HG03558 (cell line): ENCODE measurements around the gene SMARCAL1.

Experiments used
- ATAC-seq: cut with Tn5 transposase; IDR thresholded peaks from one replicate; pipeline ENCODE4 v1.9.1; 2021; ENCODE audit warnings: moderate number of reproducible peaks; ENCODE audit not compliant: unreplicated experiment; ENCODE audit errors: extremely low read depth

SMARCAL1 gene

DNA sequence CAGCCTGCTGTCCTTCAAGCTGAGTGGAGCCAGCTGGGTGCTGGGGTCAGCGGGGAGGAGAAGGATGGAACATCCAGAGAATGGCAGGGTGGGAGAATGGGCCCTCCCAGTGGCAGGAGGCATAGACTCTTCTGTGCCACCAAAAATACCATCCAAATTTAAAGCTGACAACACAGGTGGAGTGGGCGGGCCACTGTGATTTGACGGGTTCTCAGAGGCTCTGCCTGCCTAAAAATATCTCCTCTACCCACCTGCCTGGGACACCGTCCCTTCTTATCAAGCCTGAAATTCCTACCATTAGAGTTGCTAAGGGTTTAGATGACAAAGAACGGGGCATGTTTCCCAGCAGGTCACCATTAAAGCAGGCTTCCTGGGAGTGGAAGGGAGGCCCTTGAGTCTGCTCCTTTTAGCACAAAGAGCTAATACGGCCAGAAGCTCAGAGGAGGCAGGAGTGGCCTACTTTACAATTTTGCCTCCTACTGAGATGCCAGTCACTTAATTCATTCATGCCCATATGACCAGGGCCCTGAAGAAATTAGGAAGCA lies 20.2 kb upstream of the SMARCAL1 start:
- no peak for ATAC-seq

DNA sequence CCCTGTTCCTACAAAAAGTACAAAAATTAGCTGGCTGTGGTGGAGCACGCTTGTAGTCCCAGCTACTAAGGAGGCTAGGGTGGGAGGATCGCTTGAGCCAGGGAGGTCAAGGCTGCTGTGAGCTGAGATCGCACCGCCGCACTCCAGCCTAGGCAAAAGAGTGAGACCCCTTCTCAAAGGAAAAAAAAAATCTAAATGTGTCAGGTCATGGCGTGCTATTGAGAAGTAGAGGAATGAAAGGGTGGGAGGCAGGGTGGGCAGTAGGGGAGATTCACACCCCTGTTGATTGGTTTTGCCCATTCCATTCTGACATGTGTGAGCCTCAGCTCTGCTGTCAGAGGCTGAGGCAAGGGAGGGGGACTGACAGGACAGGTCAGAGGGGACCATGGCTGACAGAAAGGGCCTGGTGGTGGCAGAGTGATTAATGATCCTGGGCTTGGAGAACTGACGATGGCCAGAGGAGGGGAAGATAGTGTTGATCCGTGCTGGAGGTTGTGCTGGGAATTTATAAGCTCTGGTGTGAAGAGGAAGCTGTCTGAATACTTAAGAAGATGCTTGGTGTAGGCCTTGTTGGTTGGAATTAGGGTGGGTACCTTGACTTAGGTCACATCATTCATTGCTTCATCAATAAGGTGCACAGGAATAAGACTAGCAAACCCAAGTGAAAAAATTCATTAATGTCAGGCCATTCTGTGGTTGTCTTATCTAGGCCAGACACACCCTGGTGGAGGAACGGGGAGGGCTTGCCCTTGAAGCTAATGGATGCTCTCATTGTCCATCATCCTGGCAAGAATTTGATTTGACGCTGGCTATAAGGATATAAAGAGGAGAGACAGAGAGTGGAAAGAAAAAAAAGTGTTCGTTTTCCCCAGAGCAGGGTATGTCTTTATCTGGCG lies 19.1 kb upstream of the SMARCAL1 start:
- ATAC-seq: no peak

DNA sequence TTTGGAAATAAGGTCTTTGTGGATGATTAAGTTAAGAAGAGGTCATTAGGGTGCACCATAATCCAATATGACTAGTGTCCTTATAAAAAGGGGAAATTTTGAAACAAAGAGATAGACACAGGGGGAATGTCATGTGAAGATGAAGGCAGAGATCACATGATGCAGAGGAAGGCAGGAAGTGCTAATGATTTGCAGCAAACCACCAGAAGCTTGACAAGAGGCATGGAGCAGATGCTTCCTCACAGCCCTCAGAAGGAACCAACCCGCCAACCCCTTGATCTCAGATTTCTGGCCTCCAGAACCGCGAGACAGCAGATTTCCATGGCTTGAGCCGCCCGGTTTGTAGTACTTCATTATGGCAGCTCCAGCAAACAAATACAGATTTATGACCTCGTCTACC lies 17.4 kb upstream of the SMARCAL1 start:
- ATAC-seq: no peak

DNA sequence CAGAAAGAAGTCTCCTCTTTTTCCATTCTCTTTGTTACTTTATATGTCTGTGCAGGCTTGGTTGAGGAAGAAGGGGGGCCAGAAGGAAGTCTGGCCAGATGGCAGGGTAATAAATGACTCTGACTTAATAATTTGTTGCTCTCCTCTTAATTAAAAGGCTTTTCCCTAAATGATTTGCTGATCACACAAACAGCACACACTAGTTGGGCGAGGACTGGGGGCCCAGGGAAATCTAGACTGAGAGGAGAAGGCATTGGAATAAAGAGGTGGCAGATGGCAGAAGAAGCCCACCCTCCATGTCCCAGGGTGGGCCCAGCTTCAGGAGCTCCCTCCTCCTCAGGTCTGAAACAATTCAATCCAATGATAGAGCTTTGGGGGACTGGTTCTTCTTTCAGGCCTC lies 12.7 kb upstream of the SMARCAL1 start:
- ATAC-seq: no peak

DNA sequence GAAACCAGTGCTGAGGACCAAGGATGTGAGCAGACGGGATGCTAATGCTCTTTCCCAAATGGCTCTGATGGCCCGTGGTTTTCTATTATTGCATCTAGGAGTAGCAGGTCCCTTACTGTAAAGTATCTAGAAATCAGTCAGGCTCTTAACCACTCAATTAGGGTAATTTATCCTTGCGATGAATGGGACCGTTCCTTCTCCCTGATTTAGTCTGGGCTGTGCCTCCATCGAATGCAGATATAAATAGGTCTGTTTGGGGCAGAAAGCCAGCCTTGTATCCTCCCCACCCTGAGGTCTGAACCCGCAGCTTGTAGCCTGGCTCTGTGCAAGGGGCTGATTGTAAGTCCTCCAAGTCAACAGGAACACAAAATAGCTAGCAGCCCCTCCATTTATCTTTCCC lies 9.5 kb upstream of the SMARCAL1 start:
- no peak for ATAC-seq

DNA sequence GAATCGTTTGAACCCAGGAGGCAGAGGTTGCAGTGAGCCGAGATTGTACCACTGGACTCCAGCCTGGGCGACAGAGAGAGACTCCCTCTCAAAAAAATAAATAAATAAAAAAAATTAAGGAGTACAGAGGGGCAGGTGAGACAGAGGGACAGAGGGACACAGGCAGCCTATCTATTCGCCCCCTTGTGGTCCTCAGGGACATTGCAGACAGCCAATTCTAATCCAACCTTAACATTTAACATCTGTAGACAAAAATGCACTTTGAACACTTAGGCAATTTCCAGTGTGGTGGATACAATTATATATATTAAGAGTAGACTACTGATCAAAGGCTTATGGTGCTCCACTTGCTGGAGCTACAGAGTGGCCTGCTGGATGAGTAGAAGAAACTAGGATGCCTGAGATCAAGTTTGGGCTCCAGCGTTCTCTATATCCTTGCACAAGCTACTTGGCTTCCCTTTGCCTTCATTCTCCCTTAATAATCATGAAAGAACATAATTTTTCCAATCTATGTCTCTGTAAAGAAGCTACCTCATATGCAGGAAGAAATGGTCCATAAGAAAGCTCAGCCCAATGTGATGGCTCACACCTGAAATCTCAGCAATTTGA lies 8.2 kb upstream of the SMARCAL1 start:
- no peak for ATAC-seq

DNA sequence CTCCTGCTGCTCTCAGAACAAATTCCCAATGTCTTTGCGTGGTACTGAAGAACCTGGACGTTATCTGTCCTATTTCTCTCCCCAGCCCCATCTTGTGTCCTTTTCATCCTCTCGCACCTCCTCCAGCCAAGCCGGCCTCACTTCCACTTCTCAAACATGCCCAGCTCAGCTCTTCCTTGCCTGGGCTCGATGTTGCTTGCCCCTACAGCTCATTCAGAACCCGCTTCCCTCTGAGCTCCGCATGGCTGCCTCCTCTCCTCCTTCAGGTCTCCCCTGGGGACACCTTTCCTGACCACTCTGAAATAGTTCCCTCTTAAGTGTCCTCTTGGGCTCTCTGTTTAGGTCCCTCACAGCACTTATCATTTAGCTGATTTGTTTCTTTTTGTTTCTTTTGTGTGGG lies 6.7 kb upstream of the SMARCAL1 start:
- ATAC-seq: no peak

DNA sequence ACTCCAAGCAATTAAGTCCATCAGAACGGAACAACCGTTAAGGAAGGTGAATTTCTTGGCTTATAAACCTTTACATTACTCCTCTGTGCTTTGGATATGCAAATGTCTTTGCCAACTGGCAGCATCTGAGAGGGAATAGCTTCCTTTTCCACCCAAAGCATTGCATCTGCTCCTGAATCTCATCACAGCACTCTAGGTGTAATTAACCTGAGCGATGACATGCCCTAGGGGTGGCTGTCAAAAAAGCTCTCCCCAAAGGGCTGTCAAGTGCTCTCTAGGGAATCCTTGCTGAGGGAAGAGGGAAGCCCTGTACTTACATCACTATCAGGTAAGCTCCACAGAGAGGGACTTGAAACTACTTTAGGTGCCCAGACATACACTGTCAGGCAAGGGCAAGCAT lies 5.5 kb upstream of the SMARCAL1 start:
- ATAC-seq: no peak

DNA sequence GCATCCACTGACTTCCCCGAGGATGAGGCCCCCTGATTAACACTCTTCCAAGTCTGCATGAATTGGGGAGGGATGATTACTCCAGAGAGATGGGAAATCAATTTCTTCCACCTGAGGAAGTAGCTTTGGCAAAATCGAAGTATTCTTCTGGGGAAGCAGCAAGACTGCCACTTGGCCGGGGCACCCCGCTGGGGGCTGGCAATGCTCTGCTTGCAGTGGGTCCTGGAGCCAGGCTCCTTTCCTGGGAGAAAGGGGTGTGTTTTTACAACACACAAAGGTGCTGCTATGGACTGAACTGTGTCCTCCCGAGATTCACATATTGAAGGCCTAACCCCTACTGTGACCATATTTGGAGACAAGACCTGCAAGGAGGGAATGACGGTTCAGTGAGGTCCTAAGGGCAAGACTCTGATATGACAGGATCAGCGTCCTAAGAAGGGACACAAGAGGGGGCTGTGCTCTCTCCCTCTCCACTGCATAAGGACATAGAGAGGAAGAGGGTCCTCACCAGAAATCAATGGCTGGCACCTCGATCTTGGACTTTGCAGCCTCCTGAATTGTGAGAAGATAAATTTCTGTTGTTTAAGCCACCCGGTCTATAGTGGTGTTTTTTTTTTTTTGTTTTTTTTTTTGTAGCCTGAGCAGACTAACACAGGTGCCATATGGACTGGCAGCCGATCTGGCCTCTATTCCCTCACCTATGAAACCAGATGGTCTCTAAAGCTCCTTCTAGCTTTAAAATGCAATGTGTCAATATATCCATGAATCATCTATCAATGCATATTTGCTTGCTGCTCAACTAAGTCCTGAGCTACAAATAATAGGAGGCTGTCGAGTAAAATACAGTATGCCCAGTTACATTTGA lies 3.6 kb upstream of the SMARCAL1 start:
- ATAC-seq: no peak

DNA sequence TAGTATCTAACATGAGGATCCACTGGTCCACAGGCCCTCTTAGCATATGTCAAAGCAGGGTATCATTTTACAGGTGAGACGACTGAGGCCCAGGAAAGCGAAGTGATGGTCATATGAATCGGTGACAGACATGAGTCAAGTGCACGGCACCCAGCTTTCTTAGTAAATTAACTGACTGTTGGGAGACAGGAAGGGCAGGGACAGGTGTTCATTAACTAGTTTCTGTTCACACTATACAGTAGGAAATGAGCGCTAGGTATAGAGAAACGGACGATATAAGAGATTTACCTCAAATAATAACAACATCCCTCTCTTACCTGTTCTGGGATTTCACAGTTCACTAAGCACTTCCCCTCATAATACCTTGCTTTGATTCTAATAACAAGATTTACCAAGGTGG lies 1.7 kb upstream of the SMARCAL1 start:
- ATAC-seq: no peak

DNA sequence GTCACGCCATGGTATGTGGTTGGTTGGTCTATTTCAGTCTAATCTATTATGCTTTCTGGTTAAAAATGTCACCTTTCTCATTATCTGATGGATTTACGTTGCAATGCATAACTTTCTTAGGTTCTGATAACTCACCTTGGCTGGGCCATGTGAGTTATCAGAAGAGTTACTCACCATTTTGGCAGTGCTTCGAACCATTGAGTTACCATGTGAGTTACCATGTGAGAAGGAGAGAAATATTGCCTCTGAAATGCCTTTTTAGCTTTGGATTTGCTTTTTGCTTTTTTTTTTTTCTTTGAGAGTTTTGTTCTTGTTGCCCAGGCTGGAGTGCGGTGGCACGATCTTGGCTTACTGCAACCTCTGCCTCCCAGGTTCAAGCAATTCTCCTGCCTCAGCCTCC lies 1.6 kb downstream of the SMARCAL1 start:
- ATAC-seq: no peak

DNA sequence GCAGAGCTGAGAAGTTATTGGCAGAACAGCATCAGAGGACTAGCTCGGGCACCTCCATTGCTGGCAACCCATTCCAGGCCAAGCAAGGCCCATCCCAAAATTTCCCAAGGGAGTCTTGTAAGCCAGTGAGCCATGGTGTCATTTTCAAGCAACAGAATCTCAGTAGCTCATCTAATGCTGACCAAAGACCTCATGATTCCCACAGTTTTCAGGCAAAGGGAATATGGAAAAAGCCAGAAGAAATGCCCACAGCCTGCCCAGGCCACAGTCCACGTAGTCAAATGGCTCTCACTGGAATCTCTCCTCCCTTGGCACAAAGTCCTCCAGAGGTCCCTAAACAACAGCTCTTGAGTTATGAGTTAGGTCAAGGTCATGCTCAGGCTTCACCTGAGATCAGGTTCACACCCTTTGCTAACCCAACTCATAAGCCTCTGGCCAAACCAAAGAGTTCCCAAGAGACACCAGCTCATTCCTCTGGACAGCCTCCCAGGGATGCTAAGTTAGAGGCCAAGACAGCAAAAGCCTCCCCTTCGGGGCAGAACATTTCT lies 2.6 kb downstream of the SMARCAL1 start:
- no peak for ATAC-seq

DNA sequence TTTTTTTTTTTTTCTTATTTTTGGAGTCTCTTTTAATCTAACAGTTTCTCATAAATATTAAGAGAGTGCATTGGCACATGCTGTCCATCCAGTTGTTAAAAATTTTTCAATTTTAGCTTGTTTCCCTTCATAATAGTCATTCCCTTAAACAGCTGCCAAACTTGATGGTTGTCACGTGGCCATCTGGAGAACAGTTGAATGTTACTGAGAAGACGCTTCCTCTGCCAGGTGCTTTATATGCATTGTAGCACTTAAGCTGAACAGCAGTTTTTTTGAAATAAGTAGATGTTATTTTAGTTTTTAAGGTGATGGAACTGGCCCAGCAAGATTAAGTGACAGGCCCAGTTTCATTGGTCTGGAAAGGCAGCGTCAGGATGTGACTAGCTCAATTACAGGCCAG lies 3.3 kb downstream of the SMARCAL1 start:
- ATAC-seq: no peak

DNA sequence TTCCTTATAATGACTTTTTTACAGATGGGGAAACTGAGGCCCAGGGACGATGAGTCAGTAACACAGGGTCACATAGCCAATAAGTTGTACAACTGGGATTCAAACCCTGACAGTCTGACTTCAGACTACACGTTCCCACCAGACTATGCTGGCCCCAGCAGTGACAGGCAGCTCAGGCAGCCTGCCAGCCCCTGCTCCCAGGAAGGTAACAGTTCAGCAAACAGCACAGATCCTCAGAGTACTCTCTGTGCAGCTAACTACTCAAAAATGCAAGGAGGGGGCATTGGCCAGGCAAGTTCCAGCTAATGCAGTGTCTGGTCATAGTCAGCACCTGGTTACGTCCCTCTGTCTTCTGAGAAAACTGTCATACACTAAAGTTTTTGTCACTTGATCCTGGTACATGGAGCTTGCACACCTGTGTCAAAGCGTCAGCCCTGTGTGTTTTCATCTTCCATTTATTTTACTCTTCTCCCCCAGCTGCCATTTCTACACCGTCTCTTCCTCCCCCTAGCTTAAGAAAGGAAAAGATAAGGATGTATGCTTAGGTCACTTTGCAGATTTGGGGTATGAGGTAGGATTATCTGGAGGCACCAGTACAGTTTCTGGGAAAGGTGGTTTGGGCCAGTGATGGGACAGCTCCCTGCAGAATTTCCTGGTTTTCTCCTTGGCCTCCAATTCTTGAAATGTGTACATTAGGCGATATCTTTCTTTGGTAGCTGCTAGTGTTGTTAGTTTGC lies 4.5 kb downstream of the SMARCAL1 start:
- no peak for ATAC-seq

DNA sequence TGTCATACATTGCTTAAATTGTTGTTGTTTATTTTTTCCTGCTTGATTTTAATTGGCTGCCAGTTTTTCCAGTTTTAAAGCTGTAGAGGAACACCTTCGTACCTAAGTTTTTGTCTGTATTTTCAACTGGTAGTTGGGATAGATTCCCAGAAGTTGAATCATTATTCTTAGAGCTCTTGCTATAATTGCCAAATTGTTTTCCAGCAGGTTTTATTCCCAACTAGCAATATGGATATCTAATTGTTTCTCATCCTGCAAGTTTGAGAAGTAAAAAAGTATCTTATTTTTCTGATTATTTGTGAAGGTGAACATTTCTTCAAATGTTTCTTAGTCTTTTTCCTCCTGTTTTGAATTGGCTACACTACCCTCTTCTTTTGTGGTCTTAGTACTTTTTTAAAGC lies 6.7 kb downstream of the SMARCAL1 start:
- no peak for ATAC-seq

DNA sequence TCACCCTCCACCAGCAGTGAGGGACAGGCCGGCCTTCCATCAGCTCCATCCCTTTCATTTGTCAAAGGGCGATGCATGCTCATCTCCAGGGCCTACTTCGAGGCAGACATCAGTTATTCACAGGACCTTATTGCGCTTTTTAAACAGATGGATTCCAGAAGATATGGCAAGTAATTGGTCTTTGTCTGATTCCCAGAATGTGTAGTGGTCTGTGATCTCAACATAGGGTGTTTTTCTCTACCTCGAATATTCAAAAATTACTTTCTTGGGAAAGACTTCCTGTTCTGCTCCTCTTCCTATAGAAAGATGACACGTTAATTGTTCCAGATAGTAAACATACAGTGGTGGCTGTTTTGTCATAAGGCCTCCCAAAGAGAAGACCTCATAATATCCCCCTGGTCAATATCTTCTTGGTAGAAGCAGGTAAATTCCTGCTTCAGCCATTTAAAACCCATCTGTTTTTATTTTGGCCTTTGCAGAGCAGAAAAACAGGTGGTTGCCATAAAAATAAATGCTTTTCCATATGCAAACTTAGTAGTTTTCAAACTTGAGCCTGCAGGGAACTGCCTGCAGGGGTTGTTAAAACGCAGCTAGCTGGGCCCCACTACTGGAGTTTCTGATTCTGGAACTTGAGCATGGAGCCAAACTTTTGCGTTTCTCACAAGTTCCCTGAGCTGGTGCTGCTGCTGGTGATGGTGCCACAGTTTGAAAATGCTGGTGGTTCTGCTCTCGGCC lies 8.2 kb downstream of the SMARCAL1 start:
- ATAC-seq: no peak

DNA sequence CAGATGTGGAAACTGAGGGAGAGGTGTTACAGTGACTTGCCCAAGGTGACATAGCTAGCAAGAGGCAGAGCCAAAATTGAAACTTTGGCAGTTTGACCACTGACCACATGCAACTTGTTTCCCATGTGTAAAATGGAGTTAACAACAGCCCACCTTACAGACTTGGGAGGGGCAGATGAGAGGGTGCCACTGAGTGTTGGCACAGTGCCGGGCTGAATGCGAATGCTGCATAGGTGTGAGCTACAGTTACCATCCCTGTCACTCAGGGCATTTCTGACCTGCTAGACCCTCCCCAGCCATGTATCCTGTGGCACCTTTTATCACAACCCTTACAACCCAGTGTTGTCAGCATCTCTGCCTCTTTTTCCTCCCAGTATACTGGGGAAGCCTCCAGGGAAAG lies 10.8 kb downstream of the SMARCAL1 start:
- no peak for ATAC-seq

DNA sequence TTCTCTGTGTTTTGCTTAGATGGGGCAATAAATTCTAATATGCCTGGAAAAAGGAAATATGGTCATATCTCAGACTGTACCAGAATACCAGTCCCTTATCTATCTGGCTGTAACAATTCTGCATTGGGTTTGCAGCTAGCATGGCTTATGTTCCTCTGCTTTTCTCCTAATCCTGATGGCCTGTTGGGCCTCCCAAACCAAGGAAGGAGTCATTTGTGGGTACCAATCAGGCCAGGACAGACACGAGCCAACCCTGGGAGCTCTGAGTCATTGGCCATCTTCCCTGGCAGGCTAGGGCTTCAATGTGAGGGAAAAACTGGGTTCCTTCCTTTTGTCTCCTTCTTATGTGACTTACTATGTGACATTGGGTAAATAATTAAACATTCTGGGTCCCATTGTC lies 12.0 kb downstream of the SMARCAL1 start:
- no peak for ATAC-seq
